Kidney (tissue), 14 donors: Measurements from ENCODE around the gene TRIO. TPM values are rescaled to one million over a fixed set of nuclear protein-coding genes. Genes with fewer than 3 reads are reported as not detected.

Experiments used
- DNase-seq, 5 donors: peaks; one replicate each; pipeline ENCODE4 v3.0.0-alpha.2; 2013 to 2020
- FAIRE-seq: peaks from 2 replicates; lab custom pipeline; 2012; peaks lifted over from hg19 to GRCh38; lab: Jason Lieb, UNC
- H3K27ac ChIP-seq, 2 donors: one replicate each; pipeline ENCODE4 v1.7.0; 2013; ENCODE audit warnings: low read depth in 2 of 2, low read length in 2 of 2, inconsistent platforms in 1 of 2
- H3K27me3 ChIP-seq: one replicate; pipeline ENCODE4 v1.7.1; 2013; ENCODE audit warnings: low read length, inconsistent platforms; ENCODE audit not compliant: control insufficient read depth, insufficient read depth
- H3K36me3 ChIP-seq, 3 donors: one replicate each; pipeline versions ENCODE4 v1.7.0 to v1.7.1; 2013; ENCODE audit warnings: low read length in 3 of 3, control low read depth in 1 of 3, inconsistent platforms in 1 of 3; ENCODE audit not compliant: insufficient read depth in 3 of 3, control insufficient read depth in 2 of 3
- H3K4me1 ChIP-seq, 3 donors: one replicate each; pipeline versions ENCODE4 v1.7.0 to v1.7.1; 2013; ENCODE audit warnings: low read length in 3 of 3, inconsistent platforms in 1 of 3, low read depth in 1 of 3; ENCODE audit not compliant: control insufficient read depth in 2 of 3, insufficient read depth in 2 of 3
- H3K4me3 ChIP-seq, 3 donors: one replicate each; pipeline versions ENCODE4 v1.7.0 to v1.8.1; 2013; ENCODE audit warnings: low read length in 3 of 3, control low read depth in 1 of 3, inconsistent platforms in 1 of 3
- H3K9ac ChIP-seq, 3 donors: one replicate each; pipeline versions ENCODE4 v1.7.0 to v1.7.1; 2013; ENCODE audit warnings: low read length in 3 of 3, control low read depth in 1 of 3, inconsistent platforms in 1 of 3
- H3K9me3 ChIP-seq, 3 donors: one replicate each; pipeline versions ENCODE4 v1.7.0 to v1.7.1; 2013; ENCODE audit warnings: low read length in 3 of 3, control low read depth in 1 of 3, inconsistent platforms in 1 of 3; ENCODE audit not compliant: control insufficient read depth in 2 of 3, insufficient read depth in 1 of 3
- intact Hi-C: fragments of 100-400 bp; cut with DNase I; formaldehyde crosslinking; loops from one replicate; pipeline ENCODE4 v1.11.1; 2022
- polyA plus RNA-seq: library from polyadenylated mRNA; stranded (reverse); fragments of 350-450 nt; fragmentation: Illumina TruSeq; extraction: RNeasy Lipid Tissue Mini Kit (QIAGEN cat#74804); gene quantifications from one replicate; pipeline ENCODE4 v1.2.3, GENCODE V29; 2014; ENCODE audit warnings: low read depth, low replicate concordance; ENCODE audit not compliant: insufficient read depth
- total RNA-seq: library from RNA; stranded (reverse); fragmentation: NEBNext Ultra II Directional; extraction: Animal tissue kit (Norgen Biotek cat#: 25700); gene quantifications from one replicate; pipeline ENCODE4 v1.2.1, GENCODE V29; 2021
- TF ChIP-seq, protein P1 (sequence below): IDR thresholded peaks from 3 replicates; pipeline ENCODE4 v1.5.1; 2012; ENCODE audit warnings: mild to moderate bottlenecking, moderate library complexity, borderline replicate concordance; ENCODE audit not compliant: insufficient read depth; ENCODE audit errors: extremely low read depth
- donor health status: control.
- donor health status: control.
- donor health status: control.
- donor health status: control.
- donor health status: control.
- donor health status: DM: yes; HTN: yes; CAD: no.
- donor health status: Normal renal cell carcinoma (clear cell type).

TRIO gene
- total and polyA plus RNA-seq, 2 donors from 2014 or later = 9.5 to 149 TPM

DNA sequence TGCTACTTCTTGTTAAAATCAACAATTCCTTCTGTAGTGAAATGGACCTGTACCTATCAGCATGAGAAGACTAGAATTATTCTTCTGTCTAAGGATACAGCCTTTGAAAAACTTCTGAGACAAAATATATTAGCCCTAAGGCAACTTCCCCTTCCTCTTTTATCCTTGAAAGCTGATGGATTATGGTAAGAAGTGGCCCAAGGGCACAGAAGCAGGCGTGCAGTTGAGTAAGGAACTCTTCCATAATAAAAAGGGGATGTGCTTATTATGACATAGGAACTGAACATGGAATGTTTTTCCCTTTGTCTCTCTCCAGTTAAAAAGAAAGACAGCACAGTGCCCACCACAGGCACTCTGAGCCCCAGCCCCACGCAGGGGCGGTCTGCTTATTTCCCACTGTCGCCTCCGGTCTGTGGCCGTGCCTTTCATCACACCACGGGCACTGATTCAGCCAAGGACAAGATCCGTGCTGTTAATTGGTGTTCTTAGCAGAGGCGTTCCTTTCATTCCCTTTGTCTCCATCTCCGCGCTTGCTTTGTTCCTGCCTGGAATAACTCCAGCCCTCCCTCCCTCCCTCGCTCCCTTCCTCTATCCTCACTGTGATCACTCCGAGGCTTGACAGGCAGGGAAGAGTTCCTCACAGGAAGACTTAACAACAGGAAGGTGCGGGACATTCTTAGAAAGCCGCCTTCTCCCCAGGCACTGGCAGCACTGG, 302.6 kb downstream of the TRIO start:
- Histone ChIP-seq H3K9ac (peak overlapping the region in 1 of 3 donors; percentile 4), H3K4me3 (no peak overlapping the region), H3K4me1 (peaks cover 0 to 12% (median 5%) of the 10 kb centered on the region in 3 donors), H3K36me3 (no peaks in the 10 kb centered on the region), H3K27ac (no peak overlapping the region), H3K9me3 (no peaks in the 10 kb centered on the region), H3K27me3 (no peaks in the 10 kb centered on the region)
- DNase-seq = peak in 4 of 5 donors; percentile 50 to 76 (median 62)
- TF ChIP-seq, protein P1, sequence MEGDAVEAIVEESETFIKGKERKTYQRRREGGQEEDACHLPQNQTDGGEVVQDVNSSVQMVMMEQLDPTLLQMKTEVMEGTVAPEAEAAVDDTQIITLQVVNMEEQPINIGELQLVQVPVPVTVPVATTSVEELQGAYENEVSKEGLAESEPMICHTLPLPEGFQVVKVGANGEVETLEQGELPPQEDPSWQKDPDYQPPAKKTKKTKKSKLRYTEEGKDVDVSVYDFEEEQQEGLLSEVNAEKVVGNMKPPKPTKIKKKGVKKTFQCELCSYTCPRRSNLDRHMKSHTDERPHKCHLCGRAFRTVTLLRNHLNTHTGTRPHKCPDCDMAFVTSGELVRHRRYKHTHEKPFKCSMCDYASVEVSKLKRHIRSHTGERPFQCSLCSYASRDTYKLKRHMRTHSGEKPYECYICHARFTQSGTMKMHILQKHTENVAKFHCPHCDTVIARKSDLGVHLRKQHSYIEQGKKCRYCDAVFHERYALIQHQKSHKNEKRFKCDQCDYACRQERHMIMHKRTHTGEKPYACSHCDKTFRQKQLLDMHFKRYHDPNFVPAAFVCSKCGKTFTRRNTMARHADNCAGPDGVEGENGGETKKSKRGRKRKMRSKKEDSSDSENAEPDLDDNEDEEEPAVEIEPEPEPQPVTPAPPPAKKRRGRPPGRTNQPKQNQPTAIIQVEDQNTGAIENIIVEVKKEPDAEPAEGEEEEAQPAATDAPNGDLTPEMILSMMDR = no peak
- FAIRE-seq = no peak
- intact Hi-C loops = no loop called here

DNA sequence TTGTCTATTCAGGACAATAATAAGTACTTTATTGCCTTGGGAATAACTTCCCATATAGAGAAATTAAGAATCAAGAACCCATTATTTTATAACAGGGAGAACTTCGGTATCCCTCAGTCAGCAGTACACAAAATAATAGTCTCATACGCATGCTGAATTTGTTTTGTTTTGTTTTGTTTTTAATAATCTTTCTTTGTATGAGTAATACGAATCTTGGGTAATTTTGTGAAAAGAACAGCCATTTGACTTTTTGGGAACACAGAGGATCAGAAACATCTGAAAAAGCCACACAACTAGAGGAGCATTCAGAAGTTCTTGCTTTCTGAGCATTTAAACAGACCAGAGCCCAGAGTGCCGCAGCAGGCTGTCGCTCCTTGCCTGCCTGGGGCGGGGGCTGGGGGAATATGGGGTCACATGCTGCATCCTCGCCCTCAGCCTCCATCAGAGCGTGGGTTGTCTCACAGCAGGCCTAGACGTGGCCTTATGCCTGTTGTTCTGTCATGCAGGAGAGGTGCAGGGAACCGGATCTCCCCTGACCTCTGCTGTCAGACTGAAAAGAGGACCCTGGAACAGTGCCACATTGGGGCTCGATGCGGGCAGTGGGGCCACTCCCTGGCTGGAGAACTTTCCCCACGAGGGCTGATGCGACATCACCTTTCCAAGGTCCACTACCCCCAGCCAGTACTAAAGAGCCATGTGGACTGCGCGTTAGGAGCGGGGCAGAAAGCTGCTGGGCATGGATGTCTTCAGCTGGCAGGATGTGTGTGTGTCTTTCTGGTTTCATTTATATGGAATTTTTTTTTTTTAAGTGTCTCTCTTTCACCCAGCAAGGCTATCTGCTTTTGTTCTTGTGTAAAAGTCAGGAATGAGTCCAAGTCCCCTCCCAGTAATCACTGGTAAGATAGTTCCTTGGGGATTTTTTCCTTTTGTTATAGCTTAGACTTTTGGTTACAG, 305.1 kb downstream of the TRIO start:
- H3K4me3 ChIP-seq = no peak overlapping the region
- H3K9ac ChIP-seq = peak overlapping the region in 1 of 3 donors; percentile 21
- H3K27ac ChIP-seq = peak overlapping the region; percentile 40 to 45
- H3K27me3 ChIP-seq = no peaks in the 10 kb centered on the region
- H3K4me1 ChIP-seq = peaks cover 5 to 12% (median 5%) of the 10 kb centered on the region in 3 donors
- FAIRE-seq (no peak), DNase-seq (peak; percentile 58 to 78 (median 75))
- no peaks in the 10 kb centered on the region for H3K9me3 ChIP-seq
- TF ChIP-seq, protein P1 = no peak
- intact Hi-C loops = no loop called here
- H3K36me3 ChIP-seq = no peaks in the 10 kb centered on the region

DNA sequence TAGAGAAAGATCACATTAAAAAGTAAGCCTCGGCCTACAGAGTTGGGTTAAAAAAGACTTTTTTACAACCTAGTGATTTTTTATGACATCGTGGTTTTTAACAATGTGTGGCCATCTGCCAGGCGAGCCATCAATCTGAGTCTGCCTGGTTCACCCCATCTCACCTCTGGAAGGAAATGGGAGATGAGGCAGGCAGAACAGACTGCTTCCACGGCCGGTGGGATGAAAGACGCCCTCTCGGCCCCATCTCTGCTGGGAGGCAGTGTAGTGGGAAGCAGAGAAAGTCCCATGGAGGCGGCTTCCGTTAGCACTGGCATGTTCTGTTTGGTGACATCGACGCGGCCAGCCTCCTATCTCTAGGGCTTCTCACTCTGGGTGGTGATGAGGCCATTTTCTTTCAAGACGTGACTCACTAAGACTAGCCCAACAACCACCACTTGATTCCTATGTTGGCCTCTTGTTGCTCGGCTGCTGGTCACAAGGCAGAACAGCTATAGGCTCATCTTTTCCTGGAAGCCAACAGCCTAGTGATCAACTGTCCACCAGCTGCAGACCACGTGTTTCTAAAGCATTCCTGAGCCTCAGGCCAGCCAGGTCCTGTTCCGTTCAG, 306.0 kb downstream of the TRIO start:
- peak in 4 of 5 donors; percentile 74 to 84 (median 77) for DNase-seq
- Histone ChIP-seq H3K9me3 (no peaks in the 10 kb centered on the region), H3K36me3 (no peaks in the 10 kb centered on the region), H3K9ac (no peak overlapping the region), H3K27ac (peak overlapping the region; percentile 13 to 49), H3K4me1 (peaks cover 5 to 12% (median 5%) of the 10 kb centered on the region in 3 donors), H3K4me3 (no peak overlapping the region), H3K27me3 (no peaks in the 10 kb centered on the region)
- no peak for FAIRE-seq
- intact Hi-C loops = no loop called here
- TF ChIP-seq, protein P1 = no peak
